ENCODE data around the gene VANGL1.

DNA sequence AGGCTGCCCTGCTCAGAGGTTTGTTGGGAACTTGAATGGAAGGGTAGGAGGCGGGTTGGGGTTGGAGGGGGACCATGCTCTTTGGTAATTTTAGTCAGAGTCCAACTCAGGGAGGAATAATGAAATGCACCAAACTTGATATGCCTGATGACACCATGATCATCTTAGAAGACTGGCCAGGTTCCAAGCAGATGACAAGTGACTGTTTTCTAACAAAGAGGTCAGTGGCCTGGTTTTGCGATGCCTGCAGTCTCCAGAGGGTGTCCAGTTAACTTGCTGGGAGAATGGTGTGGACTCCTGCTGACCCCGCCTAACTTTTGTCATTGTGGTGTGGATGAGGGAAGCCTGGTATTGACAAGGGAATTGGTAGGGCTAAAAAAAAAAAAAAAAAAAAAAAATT, 12.4 kb downstream of the VANGL1 start:
- TF ChIP-seq, protein P1, sequence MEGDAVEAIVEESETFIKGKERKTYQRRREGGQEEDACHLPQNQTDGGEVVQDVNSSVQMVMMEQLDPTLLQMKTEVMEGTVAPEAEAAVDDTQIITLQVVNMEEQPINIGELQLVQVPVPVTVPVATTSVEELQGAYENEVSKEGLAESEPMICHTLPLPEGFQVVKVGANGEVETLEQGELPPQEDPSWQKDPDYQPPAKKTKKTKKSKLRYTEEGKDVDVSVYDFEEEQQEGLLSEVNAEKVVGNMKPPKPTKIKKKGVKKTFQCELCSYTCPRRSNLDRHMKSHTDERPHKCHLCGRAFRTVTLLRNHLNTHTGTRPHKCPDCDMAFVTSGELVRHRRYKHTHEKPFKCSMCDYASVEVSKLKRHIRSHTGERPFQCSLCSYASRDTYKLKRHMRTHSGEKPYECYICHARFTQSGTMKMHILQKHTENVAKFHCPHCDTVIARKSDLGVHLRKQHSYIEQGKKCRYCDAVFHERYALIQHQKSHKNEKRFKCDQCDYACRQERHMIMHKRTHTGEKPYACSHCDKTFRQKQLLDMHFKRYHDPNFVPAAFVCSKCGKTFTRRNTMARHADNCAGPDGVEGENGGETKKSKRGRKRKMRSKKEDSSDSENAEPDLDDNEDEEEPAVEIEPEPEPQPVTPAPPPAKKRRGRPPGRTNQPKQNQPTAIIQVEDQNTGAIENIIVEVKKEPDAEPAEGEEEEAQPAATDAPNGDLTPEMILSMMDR (conservative IDR thresholded peaks at IDR 0.05; ENCODE audit: low read depth, low read length), result no peak
- no peak for TF ChIP-seq EZH2 (IDR thresholded peaks at IDR 0.05; ENCODE audit: low read length, unreplicated experiment)
- no peak for TF ChIP-seq EZH2phosphoT487 (IDR thresholded peaks at IDR 0.05; ENCODE audit: borderline replicate concordance, low read length)

Data from PC-3 (cell line).